GM18858 (cell line): ENCODE data around the gene MED9.

Experiments
- ATAC-seq: cut with Tn5 transposase; IDR thresholded peaks from one replicate; pipeline ENCODE4 v1.9.1; 2021; ENCODE audit not compliant: unreplicated experiment

MED9 gene

DNA sequence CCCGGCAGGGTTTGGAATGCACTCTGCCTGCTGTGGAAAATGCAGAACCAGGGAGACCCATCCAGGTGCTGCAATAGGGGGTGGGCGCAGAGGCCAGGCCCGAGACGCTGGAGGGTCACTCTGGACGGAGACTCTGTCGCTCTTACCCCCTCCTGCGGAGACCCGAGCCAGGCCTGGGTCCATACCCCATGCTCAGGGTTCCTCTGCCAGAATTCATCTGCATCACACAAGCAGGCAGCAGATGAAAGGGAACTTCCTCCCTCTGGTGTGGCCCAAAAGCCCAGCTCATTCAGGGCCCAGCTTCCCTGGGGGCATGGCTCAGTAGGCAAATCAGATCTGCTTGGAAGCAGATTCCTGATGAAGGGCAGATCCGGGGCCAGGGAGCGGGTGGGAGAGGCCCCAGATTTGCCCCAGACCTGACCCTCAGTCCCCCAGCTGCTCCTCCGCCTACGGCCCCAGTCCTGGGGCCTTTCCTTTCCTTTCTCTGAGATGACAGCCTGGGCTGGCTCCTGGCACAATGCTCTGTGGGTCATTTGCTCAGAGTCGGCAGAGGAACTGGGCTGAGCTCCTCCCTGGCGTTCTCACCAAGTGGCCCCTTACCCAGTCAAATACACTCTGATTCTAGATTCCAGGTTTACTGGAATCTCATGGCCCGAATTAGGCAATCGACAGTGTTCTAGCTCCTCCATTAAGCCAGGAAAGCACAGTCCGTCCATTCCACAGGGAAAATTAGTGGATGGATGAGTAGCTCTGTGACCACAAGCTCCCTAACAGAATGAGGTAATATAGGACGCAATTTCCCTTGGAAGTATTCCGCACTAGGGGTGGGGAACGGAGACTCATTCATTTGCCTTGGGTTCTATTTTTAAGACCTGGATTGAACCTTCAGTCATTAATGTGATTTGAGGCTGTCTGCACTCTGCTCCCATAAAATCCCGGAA is 38.5 kb downstream of the MED9 start:
- no peak for ATAC-seq

DNA sequence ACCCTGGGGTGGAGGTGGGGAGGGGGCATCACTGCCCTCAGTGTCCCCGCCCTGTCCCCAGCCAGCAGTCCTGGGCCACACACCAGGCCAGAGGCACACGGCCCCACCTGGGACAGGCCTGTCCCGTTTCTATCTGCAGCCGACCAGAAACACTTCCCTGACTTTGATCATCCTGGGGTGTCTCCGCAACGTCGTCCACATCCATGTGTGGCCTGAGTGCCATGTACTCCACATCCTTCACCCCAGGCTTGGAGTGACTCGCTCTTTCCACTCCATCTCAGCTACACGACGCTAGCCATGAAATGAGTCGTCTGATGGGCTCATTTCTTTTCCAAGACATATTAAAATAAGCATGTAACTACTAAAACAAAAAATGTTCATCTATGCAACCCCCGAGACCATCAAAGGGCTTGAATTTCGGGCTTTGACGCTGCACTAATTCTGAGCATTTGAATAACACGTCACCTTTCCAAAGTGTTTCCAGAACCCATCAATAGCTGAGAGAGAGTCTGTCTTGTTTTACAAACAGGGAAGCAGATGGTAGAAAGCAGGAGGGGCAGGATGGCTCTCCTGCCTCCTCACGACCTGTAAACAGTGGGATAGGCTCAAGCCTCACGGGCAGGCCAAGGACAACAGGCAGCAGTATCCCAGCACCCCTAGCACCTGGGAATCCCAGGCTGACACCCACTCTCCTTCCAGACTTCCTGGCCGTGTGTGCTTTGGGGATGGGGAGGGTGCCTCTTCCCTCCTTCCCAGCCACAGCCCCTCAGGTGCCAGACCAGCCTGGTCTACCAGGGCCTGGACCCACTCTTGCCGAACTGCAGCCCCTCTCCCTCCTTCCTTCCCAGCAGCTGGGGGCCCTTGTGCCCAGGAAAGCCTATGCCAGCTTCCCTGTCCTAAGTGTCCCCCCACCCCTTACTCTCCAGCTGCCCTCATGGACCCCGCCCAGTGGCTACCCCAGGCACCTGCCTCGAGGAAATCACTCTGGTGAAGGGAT is 39.4 kb downstream of the MED9 start:
- ATAC-seq: no peak

DNA sequence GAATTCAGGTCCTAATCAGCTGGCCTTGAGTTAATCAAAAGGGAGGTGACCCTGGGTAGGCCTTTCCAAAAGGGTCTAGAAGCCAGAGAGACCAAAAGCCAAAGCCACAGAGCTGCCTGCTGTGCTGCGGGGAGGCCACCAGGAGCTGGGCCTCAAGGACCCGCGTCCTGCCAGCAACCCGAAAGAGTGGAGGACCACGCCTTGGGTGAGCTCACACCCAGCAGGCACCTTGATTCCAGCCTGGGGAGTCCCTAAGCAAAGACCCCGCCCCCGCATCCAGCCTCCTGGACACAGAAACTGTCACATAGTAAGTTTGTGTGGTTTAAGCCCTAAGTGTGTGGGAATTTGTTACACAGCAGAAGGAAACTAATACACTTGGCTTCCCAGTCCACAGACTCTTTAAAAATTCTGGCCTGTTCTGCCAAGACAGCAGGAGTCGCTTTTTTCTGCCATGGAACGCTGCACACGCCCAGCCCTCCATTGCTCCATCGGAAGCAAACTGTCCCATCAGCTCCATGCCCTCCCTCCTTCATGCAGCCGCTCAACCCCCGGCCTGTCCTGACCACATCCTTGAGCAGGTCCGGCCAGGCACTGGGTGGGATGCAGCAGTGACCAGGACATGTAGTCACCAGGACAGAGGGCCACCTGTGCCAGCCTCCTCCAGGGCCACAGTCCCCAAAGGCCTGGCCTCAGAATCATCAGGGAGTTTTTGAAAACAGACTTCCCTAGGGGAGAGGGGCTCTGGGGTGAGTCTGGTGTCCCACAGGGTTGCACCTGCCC is 40.3 kb downstream of the MED9 start:
- ATAC-seq: no peak

DNA sequence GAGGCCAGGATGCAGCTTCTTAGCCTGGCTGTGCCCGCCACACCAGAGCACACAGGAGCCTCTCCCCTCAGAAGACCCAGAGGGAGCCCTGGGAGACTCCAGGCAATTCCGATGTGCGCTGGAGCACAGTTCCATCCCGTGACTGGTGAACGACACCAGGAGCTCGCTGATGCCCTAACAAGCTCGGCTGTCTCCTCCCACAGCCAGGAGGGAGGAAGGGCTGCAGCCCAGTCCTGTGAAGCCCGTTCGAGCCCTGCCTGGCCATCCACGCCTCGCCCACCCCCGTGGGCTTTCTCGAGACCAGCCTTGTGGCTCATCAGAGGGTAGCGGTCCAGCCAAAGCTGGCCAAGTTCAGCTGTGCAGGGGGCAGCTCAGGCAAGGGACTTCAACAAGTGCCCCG is 41.2 kb downstream of the MED9 start:
- ATAC-seq: no peak

DNA sequence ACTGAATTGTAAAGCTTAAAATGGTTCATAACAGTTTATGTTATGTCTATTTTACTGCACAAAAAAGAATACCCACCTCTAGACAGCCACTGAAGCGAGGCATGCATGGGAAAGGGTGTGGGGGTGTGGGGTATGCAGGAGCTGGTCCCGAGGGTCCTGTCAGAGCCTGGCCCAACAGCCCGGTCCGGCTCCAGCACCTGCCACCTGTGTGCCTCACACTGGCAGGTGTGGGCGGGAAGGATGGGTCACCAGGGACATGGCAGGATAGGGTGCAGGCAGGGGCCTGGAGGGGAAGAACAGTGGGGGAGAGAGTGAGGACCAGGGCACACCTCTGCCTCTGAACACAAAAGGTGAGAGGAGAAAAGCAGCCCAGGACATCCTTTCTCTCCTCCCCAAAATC is 42.2 kb downstream of the MED9 start:
- no peak for ATAC-seq

DNA sequence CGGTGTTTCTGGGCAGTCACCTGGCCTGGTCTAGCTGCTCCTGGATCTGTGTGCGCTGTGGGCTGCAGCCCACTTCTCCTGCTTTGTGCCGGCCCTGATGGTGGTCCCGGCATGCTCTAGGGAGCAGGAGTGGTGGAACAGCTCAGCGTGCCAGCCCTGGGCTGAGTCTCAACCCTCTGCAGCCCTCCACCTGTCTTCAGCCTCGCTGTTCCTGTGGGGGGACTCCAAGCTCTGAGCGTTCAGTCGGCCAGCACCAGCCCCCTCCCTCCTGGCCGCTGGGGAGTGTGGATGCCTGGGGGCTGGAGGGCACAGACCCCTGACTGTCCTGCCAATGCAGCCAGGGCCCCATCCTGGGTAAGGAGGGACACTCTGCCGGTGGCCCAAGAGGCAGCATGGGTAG is 43.1 kb downstream of the MED9 start:
- no peak for ATAC-seq

DNA sequence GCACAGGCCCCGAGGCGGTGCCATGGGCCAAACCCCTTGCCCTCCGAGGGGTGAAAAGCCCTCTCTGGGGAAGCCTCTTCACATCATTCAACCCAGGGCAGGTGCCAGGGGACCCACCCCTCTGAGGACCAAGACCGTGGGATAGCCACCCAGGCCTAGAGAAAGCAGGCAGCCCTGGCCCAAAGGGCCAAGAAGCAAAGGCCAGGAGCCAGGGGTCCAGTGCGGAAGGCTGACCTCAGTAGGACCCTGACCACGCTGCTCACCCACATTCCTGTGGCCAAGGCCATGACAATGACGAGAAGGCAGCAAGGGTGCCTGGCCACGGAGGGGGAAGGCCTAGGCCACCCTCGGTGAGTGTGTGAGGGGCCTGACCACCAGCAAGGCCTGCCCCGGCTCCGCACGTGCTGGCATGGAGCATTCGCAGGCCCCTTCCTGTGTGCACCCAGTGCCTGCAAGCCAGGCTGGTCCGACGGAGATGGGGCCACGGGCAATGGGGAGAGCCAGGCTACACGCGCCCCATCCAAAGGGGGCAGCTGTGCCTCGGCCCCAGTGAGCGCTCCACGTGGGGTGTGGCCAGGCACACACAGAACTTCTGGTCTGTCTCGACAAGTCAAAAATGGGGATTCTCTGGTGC is 43.9 kb downstream of the MED9 start:
- ATAC-seq: no peak

DNA sequence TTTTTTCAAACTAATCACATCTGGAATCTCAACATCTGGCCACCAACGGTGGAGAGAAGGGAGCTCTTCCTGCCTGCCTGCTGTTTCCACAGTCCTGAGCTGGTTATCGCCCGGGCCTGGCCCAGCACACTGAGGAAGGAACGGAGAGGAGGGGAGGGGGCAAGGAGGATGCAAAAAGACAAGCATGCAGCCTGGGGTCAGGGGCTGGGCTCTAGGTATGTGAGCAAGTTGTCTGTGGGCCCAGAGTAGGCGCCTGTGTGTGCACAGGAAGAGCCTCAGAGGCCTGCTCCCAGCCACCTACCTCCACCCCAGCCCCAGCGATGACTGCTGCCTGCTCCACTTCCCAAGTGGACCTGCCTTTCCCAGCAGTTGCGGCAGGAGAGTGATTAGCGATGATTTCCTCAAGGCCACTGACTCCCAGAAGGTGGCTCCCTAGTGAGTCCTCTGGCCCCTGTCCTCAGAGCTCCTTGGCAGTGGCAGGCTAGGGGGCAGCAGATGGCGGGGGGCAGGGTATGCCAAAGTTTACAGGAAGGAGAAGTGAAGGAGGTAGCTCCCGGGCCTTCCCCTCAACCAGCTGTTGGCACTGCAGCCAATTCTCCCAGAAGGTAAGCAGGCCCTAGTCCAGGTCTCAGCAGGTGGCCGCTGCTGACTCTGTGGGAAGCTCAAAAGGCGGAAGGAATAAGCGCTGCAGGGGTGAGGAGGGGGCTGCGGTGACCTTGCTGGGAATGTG is 46.4 kb downstream of the MED9 start:
- ATAC-seq: no peak

DNA sequence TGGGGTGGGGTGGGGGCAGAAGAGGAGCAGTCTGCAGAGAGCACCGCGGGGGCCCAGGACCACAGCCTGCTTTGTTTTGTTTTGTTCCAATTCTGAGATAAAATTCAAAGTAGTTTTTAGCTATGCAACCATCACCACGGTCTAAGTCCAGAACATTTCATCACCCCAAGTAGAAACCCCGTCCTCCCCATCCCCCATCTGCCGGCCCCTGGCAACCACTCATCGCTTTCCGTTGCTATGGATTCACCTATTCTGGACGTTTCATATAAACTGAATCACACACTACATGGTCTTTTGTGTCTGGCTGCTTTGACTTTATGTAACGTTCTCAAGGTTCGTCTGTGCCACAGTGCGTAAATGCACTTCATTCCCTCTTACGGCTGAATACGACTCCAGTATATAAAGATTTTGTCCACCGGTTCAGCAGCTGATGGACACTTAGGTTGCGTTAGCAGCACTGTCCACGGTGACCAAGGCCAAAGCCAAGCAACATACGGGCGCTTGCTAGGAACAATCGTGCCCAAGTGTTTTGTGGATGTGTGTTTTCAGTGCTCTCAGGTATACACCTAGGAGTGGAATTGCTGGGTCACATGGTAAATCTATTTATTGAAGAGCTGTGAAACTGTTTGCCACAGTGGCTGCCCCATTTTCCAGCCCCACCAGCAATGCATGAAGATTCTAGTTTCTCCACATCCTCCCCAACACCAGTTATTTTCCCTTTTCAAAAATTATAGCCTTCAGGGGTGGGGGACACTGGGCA is 47.1 kb downstream of the MED9 start:
- ATAC-seq: no peak

DNA sequence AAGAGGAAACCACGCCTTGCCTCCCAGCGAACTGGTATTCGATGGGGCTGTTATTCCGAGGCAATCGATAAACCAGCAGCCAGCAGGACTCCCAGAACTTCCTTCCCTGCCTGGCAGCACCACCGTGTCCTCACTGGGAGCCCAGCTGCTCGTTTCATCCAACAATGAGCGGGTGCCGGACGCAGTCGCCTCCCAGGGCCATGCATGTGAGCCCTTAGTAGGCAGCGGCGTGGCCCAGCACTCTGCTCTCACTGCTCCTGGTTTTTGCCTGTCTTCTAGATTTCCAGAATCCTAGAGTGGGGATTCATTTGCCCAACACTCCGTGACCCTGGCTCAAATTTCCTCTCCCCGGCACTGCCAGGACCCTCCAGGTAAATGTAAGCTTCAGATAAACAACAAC is 48.5 kb downstream of the MED9 start:
- ATAC-seq: no peak

DNA sequence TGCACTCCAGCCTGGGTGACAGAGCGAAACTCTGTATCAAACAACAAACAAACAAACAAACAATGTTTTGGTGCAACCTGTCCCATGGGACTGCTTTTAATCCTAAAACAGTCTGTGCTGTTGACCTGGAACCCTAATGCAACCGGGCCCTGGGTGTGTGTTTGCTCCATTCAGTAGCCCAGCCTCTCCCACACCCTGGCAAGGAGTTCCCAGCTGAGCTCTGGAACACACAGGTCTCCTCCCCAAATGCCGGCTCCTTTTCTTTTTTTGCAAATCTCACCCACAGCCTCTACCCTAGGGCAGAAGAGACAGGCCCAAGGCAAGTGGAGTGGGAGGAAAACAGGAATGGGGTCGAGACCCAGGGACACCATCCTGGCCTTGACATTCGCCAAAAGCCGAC is 49.2 kb downstream of the MED9 start:
- ATAC-seq: no peak

DNA sequence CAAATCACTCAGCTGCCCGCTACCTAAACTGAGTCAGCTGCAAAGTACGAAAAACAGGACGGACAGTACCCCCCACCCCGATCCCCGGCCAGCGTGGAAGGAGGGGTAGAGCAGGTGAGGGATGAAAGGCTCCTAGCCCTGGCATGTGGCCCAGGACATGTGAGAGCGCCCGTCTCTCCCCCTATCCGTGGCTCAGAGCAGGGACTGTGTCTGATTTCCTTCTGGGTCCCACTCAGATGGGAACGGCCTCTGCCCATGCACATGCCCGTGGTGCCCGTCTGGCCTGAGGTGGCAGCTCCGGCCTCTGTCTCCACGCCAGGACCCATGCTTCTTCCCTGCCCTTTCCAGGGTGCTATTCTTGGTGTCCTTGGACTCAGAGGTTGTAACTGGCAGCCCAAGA is 49.6 kb downstream of the MED9 start:
- ATAC-seq: no peak

DNA sequence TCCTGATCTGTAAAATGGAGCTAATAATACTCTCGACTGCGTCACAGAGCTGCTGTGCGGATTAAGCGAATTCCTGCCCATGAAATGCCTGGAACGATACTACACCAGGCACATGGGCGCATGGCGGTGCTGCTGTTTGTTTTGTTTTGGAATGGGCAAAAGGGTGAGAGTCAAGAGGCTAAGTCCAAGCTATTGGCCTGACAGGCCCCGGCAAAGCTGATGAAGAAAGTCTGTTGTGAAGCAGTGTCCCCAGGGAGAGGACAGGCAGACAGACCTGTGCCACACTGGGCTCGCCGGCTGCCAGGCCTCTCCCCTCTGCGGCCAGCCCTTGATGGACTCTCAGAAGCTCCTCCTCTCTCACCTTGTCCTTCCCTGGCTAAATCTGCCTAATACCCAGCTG is 50.7 kb downstream of the MED9 start:
- no peak for ATAC-seq

DNA sequence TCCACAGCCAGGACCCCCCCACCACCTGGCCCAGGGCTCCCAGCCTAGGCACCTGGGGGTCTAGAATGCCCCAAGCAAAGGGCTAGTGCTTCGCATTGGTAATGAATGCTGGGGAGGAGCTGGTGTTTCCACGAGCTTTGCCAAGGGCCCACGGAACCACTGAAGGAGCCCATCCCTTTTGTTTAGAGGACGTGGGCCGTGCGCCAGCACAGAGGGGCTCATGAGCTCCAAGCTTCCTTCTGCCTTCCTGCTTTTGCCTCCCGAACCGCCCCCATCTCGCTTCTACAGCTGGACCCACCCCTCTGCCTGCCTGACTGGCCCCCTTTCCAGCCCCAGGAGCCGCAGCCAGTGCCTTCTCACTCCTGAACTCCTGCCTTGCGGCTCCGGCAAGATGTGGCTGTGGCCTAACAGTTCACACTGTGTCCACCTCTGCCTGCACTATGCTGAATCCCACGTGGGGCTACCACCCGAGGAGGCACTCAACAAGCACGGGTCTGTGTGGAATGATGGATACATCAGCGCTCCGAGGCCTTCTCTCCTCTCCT is 51.2 kb downstream of the MED9 start:
- no peak for ATAC-seq

DNA sequence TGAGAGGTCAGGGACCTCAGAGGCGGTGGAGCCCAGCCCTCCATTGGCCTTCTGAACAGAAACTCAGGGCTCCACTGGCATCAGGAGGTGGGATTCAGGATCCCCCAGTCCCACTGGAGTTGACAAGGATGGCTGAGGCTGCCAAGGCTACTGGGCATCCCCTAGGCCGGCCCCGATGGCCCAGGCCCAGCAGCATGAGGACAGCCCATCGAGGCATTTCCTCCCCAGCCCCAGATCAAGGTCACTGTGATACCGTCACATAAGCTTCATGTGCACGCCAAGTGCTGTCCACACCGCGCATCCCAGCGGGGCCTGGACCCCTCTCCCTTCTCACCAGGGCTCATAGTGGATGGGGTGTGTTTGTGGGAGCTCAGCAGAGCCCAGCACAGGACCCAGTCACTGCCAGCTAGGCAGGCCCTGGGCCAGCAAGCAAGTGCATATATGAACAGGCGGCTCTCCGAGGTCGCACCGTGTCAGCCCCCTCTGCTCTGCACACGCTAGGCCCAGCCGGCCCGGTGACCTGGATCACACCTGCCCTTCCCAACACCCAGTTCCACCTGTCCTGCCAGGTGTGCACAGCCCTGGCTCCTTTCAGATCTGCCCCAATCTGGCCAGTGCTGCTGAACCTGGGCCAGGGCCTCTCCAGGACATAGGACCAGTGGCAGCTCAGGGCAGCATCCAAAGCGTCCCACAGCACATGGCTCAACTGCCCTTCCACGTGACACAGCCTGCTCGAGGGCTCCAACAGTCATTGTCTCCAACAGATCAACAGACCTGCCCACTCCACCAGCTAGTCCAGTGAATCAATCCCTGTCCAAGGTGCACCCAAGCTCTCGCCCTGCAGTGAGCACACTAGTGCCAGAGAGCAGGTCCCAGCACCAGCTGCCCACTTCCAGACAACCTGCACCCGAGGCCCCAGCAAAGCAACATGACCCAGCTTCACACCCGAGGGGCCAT is 52.2 kb downstream of the MED9 start:
- no peak for ATAC-seq

DNA sequence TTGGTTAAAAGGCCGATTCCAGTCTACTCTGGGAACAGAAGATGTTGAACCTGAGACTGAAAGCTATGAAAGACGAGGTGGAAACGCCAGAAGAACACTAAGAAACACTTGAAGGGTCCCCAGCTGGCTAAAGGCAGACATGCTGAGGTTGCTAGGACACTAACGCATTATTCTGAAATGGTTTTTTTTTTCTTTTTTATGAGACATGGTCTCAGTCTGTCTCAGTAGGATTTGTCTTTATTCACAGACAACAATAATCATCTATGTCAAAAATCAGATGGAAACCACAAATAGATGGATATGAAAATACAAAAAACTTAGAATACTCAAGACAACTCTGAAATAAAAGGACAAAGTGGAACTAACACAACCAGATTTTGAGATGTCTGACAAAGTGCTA is 54.4 kb downstream of the MED9 start:
- no peak for ATAC-seq

DNA sequence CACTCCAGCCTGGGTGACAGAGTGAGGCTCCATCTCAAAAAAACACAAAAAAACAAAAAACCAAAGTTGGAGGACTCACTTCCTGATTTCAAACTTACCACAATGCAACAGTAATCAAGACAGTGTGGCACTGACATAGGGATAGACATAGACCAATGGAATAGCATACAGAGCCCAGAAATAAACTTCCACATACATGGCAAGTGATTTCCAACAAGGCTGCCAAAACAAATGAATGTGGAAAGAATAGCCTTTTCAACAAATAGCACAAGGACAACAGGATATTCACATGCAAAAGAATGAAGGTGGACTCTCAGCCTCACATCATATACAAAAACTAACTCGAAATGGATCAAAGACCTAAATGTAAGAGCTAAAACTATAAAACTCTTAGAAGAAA is 56.2 kb downstream of the MED9 start:
- ATAC-seq: no peak
